MCF 10A (cell line): Measurements from ENCODE around the gene DUSP28. TPM values are rescaled to one million over a fixed set of nuclear protein-coding genes. Genes with fewer than 3 reads are reported as not detected.
A peak's percentile ranks its signal among the peaks of the same experiment; 100 is the strongest.

Experiments
- Bru-seq: library from RNA; stranded (reverse); fragments of 400-500 nt; gene quantifications from one replicate; lab custom pipeline; 2021; lab: Mats Ljungman, UMichigan
- BruChase-seq, 2 experiments: library from RNA; stranded (reverse); fragments of 400-500 nt; gene quantifications; one replicate each; lab custom pipeline; 2021; lab: Mats Ljungman, UMichigan
- BruUV-seq: library from RNA; stranded (reverse); fragments of 400-500 nt; replicated peaks from 2 replicates; lab custom pipeline; 2021; lab: Mats Ljungman, UMichigan
- CTCF ChIA-PET: fragments of 300-600 bp; sonication (Branson Sonifier 250); formaldehyde crosslinking; extraction: SDS; loops from one replicate; lab custom pipeline; 2021; ENCODE audit warnings: antibody characterized with exemption, inconsistent platforms; lab: Yijun Ruan, JAX
- POLR2A ChIA-PET: fragments of 300-600, 350-650 bp; sonication (Branson Sonifier 250); formaldehyde crosslinking; extraction: SDS; loops from one replicate; lab custom pipeline; 2020; ENCODE audit warnings: antibody characterized with exemption, inconsistent platforms; lab: Yijun Ruan, JAX
- DNase-seq: peaks from one replicate; pipeline ENCODE4 v3.0.0-alpha.2; 2018; ENCODE audit not compliant: unreplicated experiment
- H3K27ac Mint-ChIP-seq: one replicate; pipeline ENCODE4 v1.8.0; 2022; ENCODE audit warnings: mild to moderate bottlenecking, low read depth, mixed read lengths; ENCODE audit not compliant: unreplicated experiment
- H3K27me3 Mint-ChIP-seq: one replicate; pipeline ENCODE4 v1.8.0; 2022; ENCODE audit warnings: mixed read lengths; ENCODE audit not compliant: insufficient read depth, unreplicated experiment
- H3K36me3 Mint-ChIP-seq: one replicate; pipeline ENCODE4 v1.8.0; 2022; ENCODE audit warnings: mild to moderate bottlenecking, moderate library complexity, mixed read lengths; ENCODE audit not compliant: insufficient read depth, unreplicated experiment
- H3K4me1 Mint-ChIP-seq: one replicate; pipeline ENCODE4 v1.8.0; 2022; ENCODE audit warnings: mixed read lengths; ENCODE audit not compliant: insufficient read depth, unreplicated experiment
- H3K4me3 Mint-ChIP-seq: one replicate; pipeline ENCODE4 v1.8.0; 2022; ENCODE audit warnings: mild to moderate bottlenecking, moderate library complexity, mixed read lengths; ENCODE audit not compliant: unreplicated experiment
- H3K9me3 Mint-ChIP-seq: one replicate; pipeline ENCODE4 v1.8.0; 2022; ENCODE audit warnings: mixed read lengths; ENCODE audit not compliant: unreplicated experiment
- intact Hi-C: fragments of 100-400 bp; cut with micrococcal nuclease; formaldehyde crosslinking; loops from 2 replicates; pipeline ENCODE4 v1.14.1; 2022
- long read RNA-seq: library from polyadenylated mRNA; stranded (forward); transcript quantifications from one replicate; pipeline ENCODE4 v2.0.0, GENCODE V29; 2022
- total RNA-seq: library from RNA; stranded (reverse); gene quantifications from 2 replicates; pipeline ENCODE4 v1.2.3, GENCODE V29; 2022
- TF ChIP-seq, protein P1 (sequence below): fragments of 200-600 bp; IDR thresholded peaks from one replicate; pipeline ENCODE4 v1.8.0; 2022; ENCODE audit warnings: antibody characterized with exemption, mild to moderate bottlenecking; ENCODE audit not compliant: unreplicated experiment

DUSP28 gene, protein sequence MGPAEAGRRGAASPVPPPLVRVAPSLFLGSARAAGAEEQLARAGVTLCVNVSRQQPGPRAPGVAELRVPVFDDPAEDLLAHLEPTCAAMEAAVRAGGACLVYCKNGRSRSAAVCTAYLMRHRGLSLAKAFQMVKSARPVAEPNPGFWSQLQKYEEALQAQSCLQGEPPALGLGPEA
- total RNA-seq, result 3.8 and 5.2 TPM in 2 replicates
- percentile 65 among the genes with signal in this experiment for Bru-seq, nascent RNA
- BruChase-seq, experiment 1, labeled RNA remaining after a 6-hour chase, result percentile 55 among the genes with signal in this experiment
- percentile 55 among the genes with signal in this experiment for BruChase-seq, experiment 2, labeled RNA remaining after a 2-hour chase
- long read RNA-seq, partial matches to known transcripts, result 0 of 7 reads
- long read RNA-seq, other reads (novel, unspliced or antisense), result 3 of 7 reads

DNA sequence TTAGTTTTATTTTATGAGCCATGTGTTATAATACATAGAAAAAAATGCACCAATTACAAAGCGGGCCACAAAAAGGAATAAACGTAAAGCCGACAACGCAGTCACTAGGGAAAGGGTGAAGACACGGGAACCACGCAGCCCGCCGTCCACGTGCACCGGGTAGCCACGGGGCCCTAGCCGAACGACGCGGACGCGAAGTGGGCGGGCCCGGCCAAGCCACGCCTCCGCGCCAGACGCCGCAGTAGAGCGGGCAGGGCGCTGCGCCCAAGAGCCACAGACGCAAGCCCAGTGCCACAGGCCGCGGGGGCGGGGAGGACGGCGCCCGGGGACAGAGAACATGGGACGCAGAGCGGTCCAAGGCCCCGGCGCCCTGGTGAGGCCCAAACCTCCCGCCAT lies at the start of gene DUSP28:
Gene DUSP28 (plus strand): TSS at position 274 of the 396 bp plus-strand sequence. CDS start 328 bp downstream, outside the sequence.
- CTCF ChIA-PET, result no interaction called here
- Mint-ChIP-seq H3K9me3 (no peaks in the 10 kb centered on the region), H3K36me3 (peaks cover 24% of the 10 kb centered on the region), H3K4me3 (peak within 1 kb of the TSS; percentile 80), H3K4me1 (peaks cover 34% of the 10 kb centered on the region), H3K27me3 (no peaks in the 10 kb centered on the region), H3K27ac (peak within 1 kb of the TSS; percentile 74)
- peak; percentile 86 for DNase-seq
- POLR2A ChIA-PET, result interaction anchor here (0.6 to 10.7 kb wide), 7 partner anchors 9 to 542 kb away, joined by 3 to 275 read pairs (median 5); partner anchors contain the start of genes CAPN10, GPC1, MTERF4 and RNPEPL1
- intact Hi-C loops, result no loop called here
- no TSS peak for BruUV-seq
- TF ChIP-seq, protein P1, sequence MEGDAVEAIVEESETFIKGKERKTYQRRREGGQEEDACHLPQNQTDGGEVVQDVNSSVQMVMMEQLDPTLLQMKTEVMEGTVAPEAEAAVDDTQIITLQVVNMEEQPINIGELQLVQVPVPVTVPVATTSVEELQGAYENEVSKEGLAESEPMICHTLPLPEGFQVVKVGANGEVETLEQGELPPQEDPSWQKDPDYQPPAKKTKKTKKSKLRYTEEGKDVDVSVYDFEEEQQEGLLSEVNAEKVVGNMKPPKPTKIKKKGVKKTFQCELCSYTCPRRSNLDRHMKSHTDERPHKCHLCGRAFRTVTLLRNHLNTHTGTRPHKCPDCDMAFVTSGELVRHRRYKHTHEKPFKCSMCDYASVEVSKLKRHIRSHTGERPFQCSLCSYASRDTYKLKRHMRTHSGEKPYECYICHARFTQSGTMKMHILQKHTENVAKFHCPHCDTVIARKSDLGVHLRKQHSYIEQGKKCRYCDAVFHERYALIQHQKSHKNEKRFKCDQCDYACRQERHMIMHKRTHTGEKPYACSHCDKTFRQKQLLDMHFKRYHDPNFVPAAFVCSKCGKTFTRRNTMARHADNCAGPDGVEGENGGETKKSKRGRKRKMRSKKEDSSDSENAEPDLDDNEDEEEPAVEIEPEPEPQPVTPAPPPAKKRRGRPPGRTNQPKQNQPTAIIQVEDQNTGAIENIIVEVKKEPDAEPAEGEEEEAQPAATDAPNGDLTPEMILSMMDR, result no peak

GRCh38 chr2:240510513-240511210 lies 49.5 kb upstream of the DUSP28 start:
- POLR2A ChIA-PET, result no interaction called here
- CTCF ChIA-PET, result interaction anchor here (5.3 kb wide), 1 partner anchor 329 kb away, joined by 63 read pairs; no protein-coding TSS in a partner anchor
- peaks cover 12% of the 10 kb centered on the region for H3K4me1 Mint-ChIP-seq
- intact Hi-C loops, result loop anchor here (5.0 kb wide), 1 partner anchor 57 kb away; the partner anchor contains the start of gene RNPEPL1
- peaks cover 10% of the 10 kb centered on the region for H3K36me3 Mint-ChIP-seq
- TF ChIP-seq, protein P1, result no peak
- H3K27me3 Mint-ChIP-seq, result no peaks in the 10 kb centered on the region
- H3K27ac Mint-ChIP-seq, result peak overlapping the region; percentile 43
- no peak for DNase-seq
- BruUV-seq, result no TSS peak
- no peaks in the 10 kb centered on the region for H3K9me3 Mint-ChIP-seq
- no peak overlapping the region for H3K4me3 Mint-ChIP-seq

DNA sequence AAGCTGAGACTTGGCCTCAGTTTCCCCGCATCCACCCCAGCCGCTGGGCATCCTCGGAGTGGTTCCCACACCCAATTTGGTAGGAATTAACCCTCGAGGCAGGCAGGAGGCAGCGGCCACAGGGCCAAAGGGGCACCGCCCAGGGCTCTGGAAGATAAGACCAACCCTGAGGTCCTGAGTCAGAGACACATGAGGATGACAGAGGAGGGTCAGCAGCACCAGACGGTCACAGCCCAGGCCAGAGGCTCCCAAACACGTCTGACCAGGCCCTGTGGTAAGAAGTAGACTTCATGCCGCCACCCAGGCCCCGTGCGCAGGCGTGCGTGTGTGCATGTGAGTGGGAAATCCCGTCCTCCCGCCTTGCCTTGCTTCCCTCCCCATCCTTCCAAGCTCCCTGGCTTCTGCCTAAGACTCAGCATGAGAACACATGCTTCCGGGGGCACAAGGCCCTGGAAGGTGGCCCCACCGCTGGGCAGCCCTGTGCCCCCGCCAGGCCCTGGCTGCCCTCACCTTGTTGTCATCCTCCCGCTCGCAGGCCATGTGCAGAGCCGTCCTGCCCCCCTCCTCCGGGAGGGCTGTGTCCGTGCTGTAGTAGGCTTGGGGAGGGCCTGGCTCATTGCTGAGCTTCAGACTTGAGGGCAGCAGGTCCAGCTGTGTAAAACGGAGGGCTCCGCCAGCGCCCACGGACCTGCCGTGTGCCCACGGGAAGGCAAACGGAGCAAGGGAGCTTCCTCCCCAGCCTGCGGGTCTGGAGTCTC lies 48.6 kb upstream of the DUSP28 start:
- H3K4me1 Mint-ChIP-seq, result peaks cover 12% of the 10 kb centered on the region
- no TSS peak for BruUV-seq
- H3K4me3 Mint-ChIP-seq, result no peak overlapping the region
- H3K27ac Mint-ChIP-seq, result no peak overlapping the region
- intact Hi-C loops, result loop anchor here (5.0 kb wide), 1 partner anchor 56 kb away; the partner anchor contains the start of gene RNPEPL1
- DNase-seq, result no peak
- no peaks in the 10 kb centered on the region for H3K27me3 Mint-ChIP-seq
- ChIA-PET CTCF (interaction anchor here (0.7 to 5.3 kb wide), 3 partner anchors 80 to 479 kb away, joined by 3 to 63 read pairs (median 3); no protein-coding TSS in a partner anchor), POLR2A (no interaction called here)
- TF ChIP-seq, protein P1, result no peak
- H3K9me3 Mint-ChIP-seq, result no peaks in the 10 kb centered on the region
- peaks cover 9% of the 10 kb centered on the region for H3K36me3 Mint-ChIP-seq
